ENCODE results near the gene EIF2S3B.

EIF2S3B gene

DNA sequence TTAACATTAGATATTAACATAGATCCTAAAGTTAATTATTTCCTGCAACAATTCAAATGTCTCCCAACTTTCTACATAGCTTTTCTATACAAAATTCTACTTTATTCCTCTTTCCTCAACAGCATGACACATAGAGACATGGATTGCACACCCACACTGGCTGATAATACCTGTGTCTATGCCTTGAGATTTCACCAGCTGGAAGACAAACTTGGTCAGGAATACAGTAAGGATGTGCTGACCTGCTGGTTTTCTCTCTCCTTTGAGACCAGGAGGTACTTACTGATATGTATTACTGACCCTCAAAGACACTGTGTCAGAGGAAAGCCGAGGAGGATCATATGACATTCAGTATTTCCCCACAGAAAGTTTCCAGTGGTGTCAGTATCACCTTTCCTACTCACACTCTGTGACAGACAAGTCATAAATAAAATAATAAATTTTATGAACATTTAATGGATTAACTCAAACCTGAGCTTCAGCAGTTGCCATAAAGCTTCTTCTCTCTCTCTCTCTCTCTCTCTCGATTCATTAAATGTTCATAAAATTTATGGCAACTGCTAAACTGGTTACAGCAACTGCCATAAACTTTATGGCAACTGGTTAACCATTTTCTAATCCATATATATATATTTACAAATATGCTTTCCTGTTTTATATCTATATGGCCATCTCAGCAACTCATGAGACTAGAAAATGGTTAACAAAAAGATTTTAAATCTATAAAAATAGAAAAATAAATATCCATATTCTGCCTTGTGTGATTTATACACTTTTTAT lies 22.7 kb downstream of the EIF2S3B start:
- DNase-seq (ENCODE audit: low read depth in 2 of 2): no peak
- no peak overlapping the region for H3K4me3 ChIP-seq (replicated peaks in 1 of 2; ENCODE audit: low read depth in 2 of 2, low read length in 2 of 2)
- TF ChIP-seq, protein P1, sequence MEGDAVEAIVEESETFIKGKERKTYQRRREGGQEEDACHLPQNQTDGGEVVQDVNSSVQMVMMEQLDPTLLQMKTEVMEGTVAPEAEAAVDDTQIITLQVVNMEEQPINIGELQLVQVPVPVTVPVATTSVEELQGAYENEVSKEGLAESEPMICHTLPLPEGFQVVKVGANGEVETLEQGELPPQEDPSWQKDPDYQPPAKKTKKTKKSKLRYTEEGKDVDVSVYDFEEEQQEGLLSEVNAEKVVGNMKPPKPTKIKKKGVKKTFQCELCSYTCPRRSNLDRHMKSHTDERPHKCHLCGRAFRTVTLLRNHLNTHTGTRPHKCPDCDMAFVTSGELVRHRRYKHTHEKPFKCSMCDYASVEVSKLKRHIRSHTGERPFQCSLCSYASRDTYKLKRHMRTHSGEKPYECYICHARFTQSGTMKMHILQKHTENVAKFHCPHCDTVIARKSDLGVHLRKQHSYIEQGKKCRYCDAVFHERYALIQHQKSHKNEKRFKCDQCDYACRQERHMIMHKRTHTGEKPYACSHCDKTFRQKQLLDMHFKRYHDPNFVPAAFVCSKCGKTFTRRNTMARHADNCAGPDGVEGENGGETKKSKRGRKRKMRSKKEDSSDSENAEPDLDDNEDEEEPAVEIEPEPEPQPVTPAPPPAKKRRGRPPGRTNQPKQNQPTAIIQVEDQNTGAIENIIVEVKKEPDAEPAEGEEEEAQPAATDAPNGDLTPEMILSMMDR (IDR thresholded peaks at IDR 0.05; ENCODE audit: low read depth, low read length): no peak

DNA sequence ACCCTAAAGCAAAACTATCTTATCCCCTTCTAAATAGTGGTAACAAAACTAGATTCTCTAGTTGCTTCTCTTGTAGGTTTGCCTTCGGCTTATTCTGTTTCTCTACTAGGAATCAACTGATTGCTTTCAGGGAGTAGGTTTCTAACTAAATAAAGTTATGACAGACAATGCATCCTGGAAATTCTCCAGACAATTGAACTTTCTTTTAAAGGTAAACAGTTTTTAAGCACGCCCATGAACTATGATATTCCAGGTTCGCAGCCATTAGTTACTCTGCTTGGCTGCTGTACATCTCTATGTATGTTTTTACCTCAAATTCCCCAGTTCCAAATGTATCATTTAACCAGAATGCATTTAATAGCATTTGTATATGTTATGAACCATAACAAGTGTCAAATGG lies 23.9 kb downstream of the EIF2S3B start:
- no peak for DNase-seq (ENCODE audit: low read depth in 2 of 2)
- TF ChIP-seq, protein P1 (IDR thresholded peaks at IDR 0.05; ENCODE audit: low read depth, low read length): no peak
- no peak overlapping the region for H3K4me3 ChIP-seq (replicated peaks in 1 of 2; ENCODE audit: low read depth in 2 of 2, low read length in 2 of 2)

DNA sequence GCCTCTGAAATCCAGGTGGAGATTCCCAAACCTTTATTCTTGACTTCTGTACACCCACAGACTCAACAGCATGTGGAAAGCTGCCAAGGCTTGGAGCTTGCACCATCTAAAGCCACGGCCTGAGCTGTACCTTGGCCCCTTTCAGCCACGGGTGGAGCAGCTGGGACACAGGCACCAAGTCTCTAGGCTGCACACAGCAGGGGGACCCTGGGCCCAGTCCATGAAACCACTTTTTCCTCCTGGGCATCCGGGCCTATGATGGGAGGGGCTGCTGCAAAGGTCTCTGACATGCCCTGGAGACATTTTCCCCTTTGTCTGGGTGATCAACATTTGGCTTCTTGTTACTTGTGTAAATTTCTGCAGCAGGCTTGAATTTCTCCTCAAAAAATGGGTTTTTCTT lies 32.0 kb downstream of the EIF2S3B start:
- no peak overlapping the region for H3K4me3 ChIP-seq (replicated peaks in 1 of 2; ENCODE audit: low read depth in 2 of 2, low read length in 2 of 2)
- no peak for DNase-seq (ENCODE audit: low read depth in 2 of 2)
- TF ChIP-seq, protein P1 (IDR thresholded peaks at IDR 0.05; ENCODE audit: low read depth, low read length): no peak

DNA sequence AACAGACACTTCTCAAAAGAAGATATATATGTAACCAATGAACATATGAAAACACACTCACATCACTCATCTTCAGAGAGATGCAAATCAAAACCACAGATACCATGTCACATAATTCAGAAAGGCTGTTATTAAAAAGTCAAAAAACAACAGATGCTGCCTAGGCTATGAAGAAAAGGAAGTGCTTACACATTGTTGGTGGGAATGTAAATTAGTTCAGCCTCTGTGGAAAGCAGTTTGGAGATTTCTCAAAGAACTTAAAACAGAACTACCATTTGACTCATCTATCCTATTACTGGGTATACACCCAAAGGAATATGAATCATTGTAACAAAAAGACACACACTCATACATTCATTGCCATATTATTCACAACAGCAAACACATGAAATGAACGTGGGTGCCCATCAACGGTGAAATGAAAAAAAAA lies 35.1 kb downstream of the EIF2S3B start:
- no peak overlapping the region for H3K4me3 ChIP-seq (replicated peaks in 1 of 2; ENCODE audit: low read depth in 2 of 2, low read length in 2 of 2)
- peak in 1 of 2 donors; percentile 86 for DNase-seq (ENCODE audit: low read depth in 2 of 2)
- TF ChIP-seq, protein P1 (IDR thresholded peaks at IDR 0.05; ENCODE audit: low read depth, low read length): no peak

DNA sequence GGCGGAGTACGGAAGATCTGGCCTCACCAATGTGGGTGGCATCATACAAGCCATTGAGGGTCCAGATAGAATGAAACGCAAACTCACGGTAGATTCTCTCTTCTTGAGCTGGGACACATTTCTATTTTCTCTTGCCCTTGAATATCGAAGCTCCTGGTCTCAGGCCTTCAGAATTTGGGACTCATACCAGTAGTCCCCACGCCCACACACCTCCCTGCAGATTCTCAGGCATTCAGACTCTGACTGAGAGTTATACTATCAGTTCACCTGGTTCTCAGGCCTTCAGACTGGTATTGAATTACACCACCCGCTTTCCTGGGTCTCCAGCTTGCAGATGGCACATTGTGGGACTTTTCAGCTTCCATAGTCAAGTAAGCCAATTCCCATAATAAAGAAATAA lies 37.8 kb downstream of the EIF2S3B start:
- TF ChIP-seq, protein P1 (IDR thresholded peaks at IDR 0.05; ENCODE audit: low read depth, low read length): no peak
- H3K4me3 ChIP-seq (replicated peaks in 1 of 2; ENCODE audit: low read depth in 2 of 2, low read length in 2 of 2): no peak overlapping the region
- no peak for DNase-seq (ENCODE audit: low read depth in 2 of 2)

DNA sequence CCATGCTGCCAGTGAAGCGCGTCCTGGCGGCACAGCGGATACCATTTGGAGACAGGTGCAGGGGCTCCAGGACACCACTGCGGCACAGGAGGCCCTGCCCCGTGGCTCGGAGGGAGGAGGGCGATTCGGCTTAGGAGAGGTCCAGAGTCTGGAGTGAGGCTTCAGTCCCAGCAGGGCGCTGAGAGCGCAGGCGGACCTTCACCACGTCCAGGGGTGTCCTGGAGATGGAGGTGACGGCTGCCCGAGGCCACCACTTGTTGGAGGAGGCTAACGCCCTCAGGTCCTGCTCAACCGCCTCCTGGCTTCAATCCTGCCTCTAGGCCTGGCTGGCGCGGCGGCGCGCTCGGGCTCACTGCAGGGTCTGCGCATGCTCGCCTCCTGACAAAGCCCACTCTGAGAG lies 45.7 kb downstream of the EIF2S3B start:
- TF ChIP-seq, protein P1 (IDR thresholded peaks at IDR 0.05; ENCODE audit: low read depth, low read length): no peak
- no peak overlapping the region for H3K4me3 ChIP-seq (replicated peaks in 1 of 2; ENCODE audit: low read depth in 2 of 2, low read length in 2 of 2)
- no peak for DNase-seq (ENCODE audit: low read depth in 2 of 2)

DNA sequence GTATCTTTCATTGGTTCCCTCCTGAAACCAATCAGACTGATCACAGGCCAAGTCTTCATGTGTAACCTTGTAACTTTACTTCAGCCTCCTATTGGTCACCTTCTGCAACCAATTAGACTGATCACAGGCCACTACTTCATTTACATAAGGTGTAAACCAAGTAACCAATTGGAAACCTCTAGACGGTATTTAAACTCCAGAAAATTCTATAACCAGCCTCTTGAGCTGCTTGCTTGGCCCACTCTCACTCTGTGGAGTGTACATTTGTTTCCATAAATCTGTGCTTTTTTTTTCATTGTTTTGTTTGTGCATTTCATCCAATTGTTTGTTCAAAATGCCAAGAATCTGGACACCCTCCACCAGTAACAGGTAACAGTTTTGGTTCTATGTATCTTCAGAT lies 47.5 kb downstream of the EIF2S3B start:
- TF ChIP-seq, protein P1 (IDR thresholded peaks at IDR 0.05; ENCODE audit: low read depth, low read length): no peak
- H3K4me3 ChIP-seq (replicated peaks in 1 of 2; ENCODE audit: low read depth in 2 of 2, low read length in 2 of 2): no peak overlapping the region
- no peak for DNase-seq (ENCODE audit: low read depth in 2 of 2)
